GM23338 (cell line): Measurements from ENCODE around the gene TMEM59. TPM values are rescaled to one million over a fixed set of nuclear protein-coding genes. Genes with fewer than 3 reads are reported as not detected.

Source experiments
- ATAC-seq: fragments of 200-7000 bp; cut with Tn5 transposase; 3 replicates; pipeline ENCODE4 v1.9.1; 2020
- DNase-seq: peaks from one replicate; pipeline ENCODE4 v3.0.0-alpha.2; 2015; ENCODE audit warnings: low spot score
- H2AFZ ChIP-seq: fragments of 200-600 bp; sonication (generic); 2 replicates; pipeline ENCODE4 v1.8.0; 2016; ENCODE audit warnings: antibody characterized with exemption, mild to moderate bottlenecking, moderate library complexity
- H3F3A ChIP-seq: fragments of 200-600 bp; sonication (generic); replicated peaks from 2 replicates; pipeline ENCODE4 v1.8.0; 2017; ENCODE audit warnings: antibody characterized with exemption, mixed run types, low read depth
- H3K27ac ChIP-seq: fragments of 200-600 bp; sonication (generic); 2 replicates; pipeline ENCODE4 v1.6.1; 2016; ENCODE audit warnings: low read depth
- H3K27me3 ChIP-seq: fragments of 200-600 bp; sonication (generic); 2 replicates; pipeline ENCODE4 v1.8.0; 2016; ENCODE audit warnings: mild to moderate bottlenecking, mixed run types, moderate library complexity; ENCODE audit not compliant: insufficient read depth
- H3K36me3 ChIP-seq: fragments of 200-600 bp; sonication (generic); 2 replicates; pipeline ENCODE4 v1.8.0; 2016; ENCODE audit warnings: mild to moderate bottlenecking; ENCODE audit not compliant: insufficient read depth
- H3K4me1 ChIP-seq: fragments of 200-600 bp; sonication (generic); 2 replicates; pipeline ENCODE4 v1.8.0; 2016; ENCODE audit warnings: mild to moderate bottlenecking, moderate library complexity; ENCODE audit not compliant: insufficient read depth
- H3K4me2 ChIP-seq: fragments of 200-600 bp; sonication (generic); 2 replicates; pipeline ENCODE4 v1.7.1; 2017; ENCODE audit warnings: mixed run types
- H3K4me3 ChIP-seq: fragments of 200-600 bp; sonication (generic); 2 replicates; pipeline ENCODE4 v1.6.1; 2016; ENCODE audit warnings: mixed run types
- H3K79me2 ChIP-seq: fragments of 200-600 bp; sonication (generic); replicated peaks from 2 replicates; pipeline ENCODE4 v1.8.0; 2017; ENCODE audit warnings: mild to moderate bottlenecking; ENCODE audit not compliant: insufficient read depth
- H3K9me2 ChIP-seq: fragments of 200-600 bp; sonication (generic); 2 replicates; pipeline ENCODE4 v1.8.0; 2017; ENCODE audit not compliant: insufficient read depth
- H4K20me1 ChIP-seq: fragments of 200-600 bp; sonication (generic); replicated peaks from 2 replicates; pipeline ENCODE4 v1.8.0; 2017; ENCODE audit warnings: mild to moderate bottlenecking; ENCODE audit not compliant: insufficient read depth
- H3K27ac Mint-ChIP-seq: 2 replicates; pipeline ENCODE4 v1.8.0; 2020; ENCODE audit warnings: inconsistent platforms, mild to moderate bottlenecking, moderate library complexity, mixed read lengths
- H3K27me3 Mint-ChIP-seq: 3 replicates; pipeline ENCODE4 v1.8.0; 2022; ENCODE audit warnings: low read depth, mild to moderate bottlenecking, moderate library complexity, mixed read lengths, inconsistent platforms; ENCODE audit not compliant: insufficient read depth, poor library complexity
- H3K36me3 Mint-ChIP-seq: 3 replicates; pipeline ENCODE4 v1.8.0; 2021; ENCODE audit warnings: low read depth, mild to moderate bottlenecking, inconsistent platforms, moderate library complexity, mixed read lengths
- H3K4me1 Mint-ChIP-seq: 3 replicates; pipeline ENCODE4 v1.8.0; 2020; ENCODE audit warnings: mild to moderate bottlenecking, inconsistent platforms, mixed read lengths
- H3K4me3 Mint-ChIP-seq: 3 replicates; pipeline ENCODE4 v1.8.0; 2021; ENCODE audit warnings: moderate library complexity, mild to moderate bottlenecking, inconsistent platforms, mixed read lengths
- H3K9me3 Mint-ChIP-seq: 3 replicates; pipeline ENCODE4 v1.8.0; 2020; ENCODE audit warnings: moderate library complexity, mild to moderate bottlenecking, inconsistent platforms, mixed read lengths
- CREB1 ChIP-seq: fragments of 250-450 bp; sonication (Bioruptor Pico); IDR thresholded peaks from 2 replicates; pipeline ENCODE4 v1.5.0; 2020; ENCODE audit warnings: low read depth, mild to moderate bottlenecking, moderate library complexity
- EZH2phosphoT487 ChIP-seq: fragments of 200-600 bp; sonication (generic); IDR thresholded peaks from one replicate; pipeline ENCODE4 v1.8.1; 2018; ENCODE audit warnings: antibody characterized with exemption; ENCODE audit not compliant: unreplicated experiment
- JUNB ChIP-seq: IDR thresholded peaks from one replicate; pipeline ENCODE4 v1.6.1; 2016; ENCODE audit warnings: antibody characterized with exemption; ENCODE audit not compliant: unreplicated experiment
- NANOG ChIP-seq: IDR thresholded peaks from 2 replicates; pipeline ENCODE4 v1.6.1; 2016; ENCODE audit warnings: antibody characterized with exemption, borderline replicate concordance
- POLR2AphosphoS5 ChIP-seq: IDR thresholded peaks from 2 replicates; pipeline ENCODE4 v1.6.1; 2016; ENCODE audit warnings: antibody characterized with exemption, low read depth
- STAT1 ChIP-seq: IDR thresholded peaks from one replicate; pipeline ENCODE4 v1.6.1; 2016; ENCODE audit warnings: antibody characterized with exemption; ENCODE audit not compliant: unreplicated experiment
- ZNF114 ChIP-seq: fragments of 250-450 bp; sonication (Bioruptor Pico); IDR thresholded peaks from 2 replicates; pipeline ENCODE4 v1.5.0; 2020; ENCODE audit warnings: mild to moderate bottlenecking, moderate library complexity
- ZNF331 ChIP-seq: fragments of 250-450 bp; sonication (Bioruptor Pico); IDR thresholded peaks from 2 replicates; pipeline ENCODE4 v1.5.0; 2020; ENCODE audit warnings: low read depth, mild to moderate bottlenecking, moderate library complexity
- polyA plus RNA-seq: library from polyadenylated mRNA; unstranded; fragments of >200 nt; fragmentation: Nextera tagmentation; extraction: Ambion mirVana; gene quantifications from 2 replicates; pipeline ENCODE4 v1.2.1, GENCODE V29; 2016
- total RNA-seq: library from RNA; depleted of rRNA; stranded (reverse); fragments of >200 nt; shearing (Covaris generic); gene quantifications from 2 replicates; pipeline ENCODE4 v1.2.3, GENCODE V29; 2014
- TF ChIP-seq, protein P1 (sequence below): fragments of 250-450 bp; sonication (Bioruptor Pico); IDR thresholded peaks from 2 replicates; pipeline ENCODE4 v1.5.0; 2020; ENCODE audit warnings: mild to moderate bottlenecking, moderate library complexity
- TF ChIP-seq, protein P2 (sequence below): IDR thresholded peaks from 2 replicates; pipeline ENCODE4 v1.6.1; 2016; ENCODE audit warnings: antibody characterized with exemption
- TF ChIP-seq, protein P3 (sequence below): IDR thresholded peaks from one replicate; pipeline ENCODE4 v1.6.1; 2018; ENCODE audit warnings: antibody characterized with exemption; ENCODE audit not compliant: unreplicated experiment

TMEM59 gene
- total and polyA plus RNA-seq, 2 experiments from 2014 or later = 81.9 to 132 TPM

DNA sequence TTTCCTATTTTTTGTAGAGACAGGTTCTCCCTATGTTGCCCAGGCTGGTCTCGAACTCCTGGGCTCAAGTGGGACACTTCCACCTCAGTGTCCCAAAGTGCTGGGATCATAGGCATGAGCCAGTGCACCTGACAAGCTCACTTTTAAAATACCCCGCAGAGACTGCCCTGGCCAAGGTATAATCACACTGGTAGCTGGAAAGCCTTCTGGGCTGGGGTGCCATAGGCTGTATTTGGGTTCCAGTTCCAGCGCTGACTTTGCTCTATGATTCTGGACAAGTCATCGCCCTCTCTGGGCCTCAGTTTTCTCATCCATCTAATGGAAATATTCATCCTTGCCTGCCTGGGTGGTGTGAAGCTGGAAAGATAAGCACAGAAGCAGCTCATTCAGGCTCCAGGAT lies 45.4 kb downstream of the TMEM59 start:
- H3K4me1 Mint-ChIP-seq = no peaks in the 10 kb centered on the region
- no peak overlapping the region for H3K4me3 Mint-ChIP-seq
- H3K36me3 Mint-ChIP-seq = no peaks in the 10 kb centered on the region
- Histone ChIP-seq H3K4me3 (no peak overlapping the region), H4K20me1 (no peaks in the 10 kb centered on the region), H3K36me3 (no peaks in the 10 kb centered on the region), H3K4me2 (no peak overlapping the region), H3K4me1 (no peaks in the 10 kb centered on the region), H3F3A (no peaks in the 10 kb centered on the region), H3K9me2 (no peaks in the 10 kb centered on the region; the same call in 1 of the 2 replicates), H3K79me2 (no peaks in the 10 kb centered on the region), H2AFZ (no peak overlapping the region), H3K27me3 (no peaks in the 10 kb centered on the region), H3K27ac (no peak overlapping the region)
- no peak overlapping the region for H3K27ac Mint-ChIP-seq
- ATAC-seq (no peak), DNase-seq (no peak)
- peaks cover 7% of the 10 kb centered on the region for H3K27me3 Mint-ChIP-seq
- H3K9me3 Mint-ChIP-seq = peaks cover 14% of the 10 kb centered on the region
- TF ChIP-seq ZNF114 (CRISPR knock-in tag) (no peak), CREB1 (CRISPR knock-in tag) (no peak), JUNB (no peak), STAT1 (no peak), NANOG (no peak), EZH2phosphoT487 (no peak), POLR2AphosphoS5 (no peak), ZNF331 (no peak)
- TF ChIP-seq, protein P1, sequence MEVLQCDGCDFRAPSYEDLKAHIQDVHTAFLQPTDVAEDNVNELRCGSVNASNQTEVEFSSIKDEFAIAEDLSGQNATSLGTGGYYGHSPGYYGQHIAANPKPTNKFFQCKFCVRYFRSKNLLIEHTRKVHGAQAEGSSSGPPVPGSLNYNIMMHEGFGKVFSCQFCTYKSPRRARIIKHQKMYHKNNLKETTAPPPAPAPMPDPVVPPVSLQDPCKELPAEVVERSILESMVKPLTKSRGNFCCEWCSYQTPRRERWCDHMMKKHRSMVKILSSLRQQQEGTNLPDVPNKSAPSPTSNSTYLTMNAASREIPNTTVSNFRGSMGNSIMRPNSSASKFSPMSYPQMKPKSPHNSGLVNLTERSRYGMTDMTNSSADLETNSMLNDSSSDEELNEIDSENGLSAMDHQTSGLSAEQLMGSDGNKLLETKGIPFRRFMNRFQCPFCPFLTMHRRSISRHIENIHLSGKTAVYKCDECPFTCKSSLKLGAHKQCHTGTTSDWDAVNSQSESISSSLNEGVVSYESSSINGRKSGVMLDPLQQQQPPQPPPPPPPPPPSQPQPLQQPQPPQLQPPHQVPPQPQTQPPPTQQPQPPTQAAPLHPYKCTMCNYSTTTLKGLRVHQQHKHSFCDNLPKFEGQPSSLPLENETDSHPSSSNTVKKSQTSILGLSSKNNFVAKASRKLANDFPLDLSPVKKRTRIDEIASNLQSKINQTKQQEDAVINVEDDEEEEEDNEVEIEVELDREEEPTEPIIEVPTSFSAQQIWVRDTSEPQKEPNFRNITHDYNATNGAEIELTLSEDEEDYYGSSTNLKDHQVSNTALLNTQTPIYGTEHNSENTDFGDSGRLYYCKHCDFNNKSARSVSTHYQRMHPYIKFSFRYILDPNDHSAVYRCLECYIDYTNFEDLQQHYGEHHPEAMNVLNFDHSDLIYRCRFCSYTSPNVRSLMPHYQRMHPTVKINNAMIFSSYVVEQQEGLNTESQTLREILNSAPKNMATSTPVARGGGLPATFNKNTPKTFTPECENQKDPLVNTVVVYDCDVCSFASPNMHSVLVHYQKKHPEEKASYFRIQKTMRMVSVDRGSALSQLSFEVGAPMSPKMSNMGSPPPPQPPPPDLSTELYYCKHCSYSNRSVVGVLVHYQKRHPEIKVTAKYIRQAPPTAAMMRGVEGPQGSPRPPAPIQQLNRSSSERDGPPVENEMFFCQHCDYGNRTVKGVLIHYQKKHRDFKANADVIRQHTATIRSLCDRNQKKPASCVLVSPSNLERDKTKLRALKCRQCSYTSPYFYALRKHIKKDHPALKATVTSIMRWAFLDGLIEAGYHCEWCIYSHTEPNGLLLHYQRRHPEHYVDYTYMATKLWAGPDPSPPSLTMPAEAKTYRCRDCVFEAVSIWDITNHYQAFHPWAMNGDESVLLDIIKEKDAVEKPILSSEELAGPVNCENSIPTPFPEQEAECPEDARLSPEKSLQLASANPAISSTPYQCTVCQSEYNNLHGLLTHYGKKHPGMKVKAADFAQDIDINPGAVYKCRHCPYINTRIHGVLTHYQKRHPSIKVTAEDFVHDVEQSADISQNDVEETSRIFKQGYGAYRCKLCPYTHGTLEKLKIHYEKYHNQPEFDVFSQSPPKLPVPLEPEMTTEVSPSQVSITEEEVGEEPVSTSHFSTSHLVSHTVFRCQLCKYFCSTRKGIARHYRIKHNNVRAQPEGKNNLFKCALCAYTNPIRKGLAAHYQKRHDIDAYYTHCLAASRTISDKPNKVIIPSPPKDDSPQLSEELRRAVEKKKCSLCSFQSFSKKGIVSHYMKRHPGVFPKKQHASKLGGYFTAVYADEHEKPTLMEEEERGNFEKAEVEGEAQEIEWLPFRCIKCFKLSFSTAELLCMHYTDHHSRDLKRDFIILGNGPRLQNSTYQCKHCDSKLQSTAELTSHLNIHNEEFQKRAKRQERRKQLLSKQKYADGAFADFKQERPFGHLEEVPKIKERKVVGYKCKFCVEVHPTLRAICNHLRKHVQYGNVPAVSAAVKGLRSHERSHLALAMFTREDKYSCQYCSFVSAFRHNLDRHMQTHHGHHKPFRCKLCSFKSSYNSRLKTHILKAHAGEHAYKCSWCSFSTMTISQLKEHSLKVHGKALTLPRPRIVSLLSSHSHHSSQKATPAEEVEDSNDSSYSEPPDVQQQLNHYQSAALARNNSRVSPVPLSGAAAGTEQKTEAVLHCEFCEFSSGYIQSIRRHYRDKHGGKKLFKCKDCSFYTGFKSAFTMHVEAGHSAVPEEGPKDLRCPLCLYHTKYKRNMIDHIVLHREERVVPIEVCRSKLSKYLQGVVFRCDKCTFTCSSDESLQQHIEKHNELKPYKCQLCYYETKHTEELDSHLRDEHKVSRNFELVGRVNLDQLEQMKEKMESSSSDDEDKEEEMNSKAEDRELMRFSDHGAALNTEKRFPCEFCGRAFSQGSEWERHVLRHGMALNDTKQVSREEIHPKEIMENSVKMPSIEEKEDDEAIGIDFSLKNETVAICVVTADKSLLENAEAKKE (CRISPR knock-in tag) = no peak
- TF ChIP-seq, protein P2, sequence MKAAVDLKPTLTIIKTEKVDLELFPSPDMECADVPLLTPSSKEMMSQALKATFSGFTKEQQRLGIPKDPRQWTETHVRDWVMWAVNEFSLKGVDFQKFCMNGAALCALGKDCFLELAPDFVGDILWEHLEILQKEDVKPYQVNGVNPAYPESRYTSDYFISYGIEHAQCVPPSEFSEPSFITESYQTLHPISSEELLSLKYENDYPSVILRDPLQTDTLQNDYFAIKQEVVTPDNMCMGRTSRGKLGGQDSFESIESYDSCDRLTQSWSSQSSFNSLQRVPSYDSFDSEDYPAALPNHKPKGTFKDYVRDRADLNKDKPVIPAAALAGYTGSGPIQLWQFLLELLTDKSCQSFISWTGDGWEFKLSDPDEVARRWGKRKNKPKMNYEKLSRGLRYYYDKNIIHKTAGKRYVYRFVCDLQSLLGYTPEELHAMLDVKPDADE = no peak
- TF ChIP-seq, protein P3, sequence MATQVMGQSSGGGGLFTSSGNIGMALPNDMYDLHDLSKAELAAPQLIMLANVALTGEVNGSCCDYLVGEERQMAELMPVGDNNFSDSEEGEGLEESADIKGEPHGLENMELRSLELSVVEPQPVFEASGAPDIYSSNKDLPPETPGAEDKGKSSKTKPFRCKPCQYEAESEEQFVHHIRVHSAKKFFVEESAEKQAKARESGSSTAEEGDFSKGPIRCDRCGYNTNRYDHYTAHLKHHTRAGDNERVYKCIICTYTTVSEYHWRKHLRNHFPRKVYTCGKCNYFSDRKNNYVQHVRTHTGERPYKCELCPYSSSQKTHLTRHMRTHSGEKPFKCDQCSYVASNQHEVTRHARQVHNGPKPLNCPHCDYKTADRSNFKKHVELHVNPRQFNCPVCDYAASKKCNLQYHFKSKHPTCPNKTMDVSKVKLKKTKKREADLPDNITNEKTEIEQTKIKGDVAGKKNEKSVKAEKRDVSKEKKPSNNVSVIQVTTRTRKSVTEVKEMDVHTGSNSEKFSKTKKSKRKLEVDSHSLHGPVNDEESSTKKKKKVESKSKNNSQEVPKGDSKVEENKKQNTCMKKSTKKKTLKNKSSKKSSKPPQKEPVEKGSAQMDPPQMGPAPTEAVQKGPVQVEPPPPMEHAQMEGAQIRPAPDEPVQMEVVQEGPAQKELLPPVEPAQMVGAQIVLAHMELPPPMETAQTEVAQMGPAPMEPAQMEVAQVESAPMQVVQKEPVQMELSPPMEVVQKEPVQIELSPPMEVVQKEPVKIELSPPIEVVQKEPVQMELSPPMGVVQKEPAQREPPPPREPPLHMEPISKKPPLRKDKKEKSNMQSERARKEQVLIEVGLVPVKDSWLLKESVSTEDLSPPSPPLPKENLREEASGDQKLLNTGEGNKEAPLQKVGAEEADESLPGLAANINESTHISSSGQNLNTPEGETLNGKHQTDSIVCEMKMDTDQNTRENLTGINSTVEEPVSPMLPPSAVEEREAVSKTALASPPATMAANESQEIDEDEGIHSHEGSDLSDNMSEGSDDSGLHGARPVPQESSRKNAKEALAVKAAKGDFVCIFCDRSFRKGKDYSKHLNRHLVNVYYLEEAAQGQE = no peak
